GM12878 (cell line): Measurements from ENCODE around the gene NUMBL. TPM values are rescaled to one million over a fixed set of nuclear protein-coding genes. Genes with fewer than 3 reads are reported as not detected.

ENCODE experiments used
- ATAC-seq: fragments of 200-7000 bp; cut with Tn5 transposase; 3 replicates; pipeline ENCODE4 v1.9.1; 2020; ENCODE audit warnings: mild to moderate bottlenecking, moderate library complexity
- BruUV-seq: library from RNA; stranded (reverse); fragments of 400-500 nt; replicated peaks from 2 replicates; lab custom pipeline; 2021; lab: Mats Ljungman, UMichigan
- CTCF ChIA-PET: fragments of 300-600 bp; sonication (Branson Sonifier 250); formaldehyde crosslinking; extraction: SDS; loops from one replicate; lab custom pipeline; 2021; ENCODE audit warnings: inconsistent platforms; lab: Yijun Ruan, JAX
- POLR2A ChIA-PET: fragments of 350-600 bp; formaldehyde crosslinking; extraction: SDS; loops from one replicate; lab custom pipeline; 2021; ENCODE audit warnings: inconsistent platforms; lab: Charles Lee
- RAD21 ChIA-PET: fragments of 300-600 bp; sonication (Branson Sonifier 250); formaldehyde crosslinking; loops from one replicate; lab custom pipeline; 2023; ENCODE audit warnings: antibody characterized with exemption; ENCODE audit not compliant: unreplicated experiment; lab: Charles Lee
- SMC1A ChIA-PET: fragments of 300-600 bp; sonication (Branson Sonifier 250); formaldehyde crosslinking; loops from one replicate; lab custom pipeline; 2023; ENCODE audit not compliant: unreplicated experiment, uncharacterized antibody; lab: Charles Lee
- DNase-seq: peaks from one replicate; pipeline ENCODE4 v3.0.0-alpha.2; 2011; ENCODE audit warnings: low read depth, low spot score
- FAIRE-seq: peaks from 3 replicates; lab custom pipeline; 2011; peaks lifted over from hg19 to GRCh38; lab: Jason Lieb, UNC
- H2AFZ ChIP-seq: 2 replicates; pipeline ENCODE4 v1.6.0; 2011; ENCODE audit warnings: low read depth, low read length, control low read depth; ENCODE audit not compliant: control insufficient read depth
- H3K27ac ChIP-seq: 2 replicates; pipeline ENCODE4 v1.5.1; 2011; ENCODE audit warnings: control low read depth; ENCODE audit not compliant: control insufficient read depth, insufficient read depth
- H3K27me3 ChIP-seq, 2 experiments: replicated peaks in 1 of 2; 2 replicates each; pipeline versions ENCODE4 v1.6.0 to v1.6.1; 2011; ENCODE audit warnings: low read length in 1 of 2; ENCODE audit not compliant: control insufficient read depth in 2 of 2, insufficient read depth in 2 of 2
- H3K36me3 ChIP-seq, 2 experiments: 2 replicates each; pipeline ENCODE4 v1.5.1; 2011; ENCODE audit warnings: low read length in 1 of 2; ENCODE audit not compliant: control insufficient read depth in 2 of 2, insufficient read depth in 2 of 2
- H3K4me1 ChIP-seq: 2 replicates; pipeline ENCODE4 v1.6.1; 2011; ENCODE audit warnings: mild to moderate bottlenecking, low read length, moderate library complexity, mixed read lengths; ENCODE audit not compliant: control insufficient read depth, insufficient read depth
- H3K4me2 ChIP-seq: 2 replicates; pipeline ENCODE4 v1.6.0; 2011; ENCODE audit warnings: control low read depth; ENCODE audit not compliant: control insufficient read depth, insufficient read depth
- H3K4me3 ChIP-seq: fragments of 200-600 bp; sonication (generic); 2 replicates; pipeline ENCODE4 v1.5.1; 2016
- H3K79me2 ChIP-seq: 2 replicates; pipeline ENCODE4 v1.6.0; 2011; ENCODE audit warnings: low read length; ENCODE audit not compliant: control insufficient read depth, insufficient read depth
- H3K9ac ChIP-seq: 2 replicates; pipeline ENCODE4 v1.8.0; 2011; ENCODE audit warnings: low read length, control low read depth, mixed read lengths; ENCODE audit not compliant: control insufficient read depth, insufficient read depth
- H3K9me3 ChIP-seq: replicated peaks from 3 replicates; pipeline ENCODE4 v1.5.1; 2011; ENCODE audit warnings: mild to moderate bottlenecking, low read length; ENCODE audit not compliant: control insufficient read depth, insufficient read depth
- H4K20me1 ChIP-seq: 2 replicates; pipeline ENCODE4 v1.6.0; 2011; ENCODE audit not compliant: control insufficient read depth, insufficient read depth
- CBX5 ChIP-seq: sonication (generic); IDR thresholded peaks from 2 replicates; pipeline ENCODE4 v1.6.1; 2016; ENCODE audit warnings: low read depth, moderate library complexity, mild to moderate bottlenecking, inconsistent platforms
- GATAD2B ChIP-seq: fragments of 450-650 bp; conservative IDR thresholded peaks from 2 replicates; pipeline ENCODE4 v1.6.1; 2017; ENCODE audit warnings: low read depth, mild to moderate bottlenecking, moderate library complexity
- JUND ChIP-seq: IDR thresholded peaks from 2 replicates; pipeline ENCODE4 v1.6.1; 2012; ENCODE audit warnings: low read depth, mild to moderate bottlenecking, low read length, improper control_type of control experiment, moderate library complexity
- MXI1 ChIP-seq: fragments of 150-350 bp; IDR thresholded peaks from 2 replicates; pipeline ENCODE4 v1.6.1; 2011; ENCODE audit warnings: low read depth, mild to moderate bottlenecking, inconsistent platforms, low read length, improper control_type of control experiment
- NR2C1 ChIP-seq: fragments of 450-650 bp; IDR thresholded peaks from 2 replicates; pipeline ENCODE4 v1.6.1; 2017; ENCODE audit warnings: antibody characterized with exemption, mild to moderate bottlenecking, moderate library complexity
- NR2F1 ChIP-seq: fragments of 450-650 bp; conservative IDR thresholded peaks from 2 replicates; pipeline ENCODE4 v1.6.1; 2017; ENCODE audit warnings: mild to moderate bottlenecking
- NRF1 ChIP-seq: conservative IDR thresholded peaks from 2 replicates; pipeline ENCODE4 v1.6.1; 2011; ENCODE audit warnings: mild to moderate bottlenecking, low read depth, low read length, improper control_type of control experiment
- PKNOX1 ChIP-seq: fragments of 450-650 bp; IDR thresholded peaks from 2 replicates; pipeline ENCODE4 v1.6.1; 2016; ENCODE audit warnings: mild to moderate bottlenecking
- RB1 ChIP-seq: fragments of 450-650 bp; formaldehyde crosslinking; IDR thresholded peaks from 2 replicates; pipeline ENCODE4 v1.6.1; 2017; ENCODE audit warnings: mild to moderate bottlenecking, borderline replicate concordance
- SP1 ChIP-seq: IDR thresholded peaks from one replicate; pipeline ENCODE4 v1.6.1; 2011; ENCODE audit warnings: low read depth, low read length
- SREBF2 ChIP-seq: IDR thresholded peaks from 2 replicates; pipeline ENCODE4 v1.6.1; 2012; ENCODE audit warnings: mild to moderate bottlenecking, low read length
- SUPT20H ChIP-seq: IDR thresholded peaks from 2 replicates; pipeline ENCODE4 v1.6.1; 2011; ENCODE audit warnings: low read depth, mild to moderate bottlenecking, low read length, moderate library complexity, borderline replicate concordance; ENCODE audit not compliant: control insufficient read depth
- TAF1 ChIP-seq: IDR thresholded peaks from 2 replicates; pipeline ENCODE4 v1.6.1; 2011; ENCODE audit warnings: mild to moderate bottlenecking, low read depth, low read length, borderline replicate concordance
- YY1 ChIP-seq: IDR thresholded peaks from 2 replicates; pipeline ENCODE4 v1.6.1; 2011; ENCODE audit warnings: low read depth, mild to moderate bottlenecking, low read length
- ZBTB4 ChIP-seq: fragments of 450-650 bp; formaldehyde crosslinking; IDR thresholded peaks from 2 replicates; pipeline ENCODE4 v1.4.0; 2022; ENCODE audit warnings: mild to moderate bottlenecking, moderate library complexity
- ZNF687 ChIP-seq: fragments of 450-650 bp; IDR thresholded peaks from 2 replicates; pipeline ENCODE4 v1.6.1; 2017; ENCODE audit warnings: mild to moderate bottlenecking, moderate library complexity
- WGBS: methylation state at CpG from one replicate; pipeline ENCODE4 v1.1.6; 2016; ENCODE audit warnings: low lambda C conversion rate; ENCODE audit not compliant: insufficient replicate concordance, insufficient coverage; ENCODE audit errors: missing lambda C conversion rate; 5-methylcytosine and 5-hydroxymethylcytosine counted together
- in situ Hi-C: fragments of 300-500 bp; cut with MboI; formaldehyde crosslinking; loops from 9 replicates; pipeline ENCODE4 v1.14.3; 2018; ENCODE audit warnings: mixed read lengths
- intact Hi-C: fragments of 100-400 bp; cut with micrococcal nuclease; formaldehyde crosslinking; loops from one replicate; pipeline ENCODE4 v1.14.2; 2022; ENCODE audit not compliant: unreplicated experiment
- polyA plus RNA-seq, 11 experiments: library from polyadenylated mRNA; depleted of rRNA in 4 of 11; unstranded in 6 of 11; stranded (reverse) in 5 of 11; fragments of >200 nt; fragmentation: Nextera tagmentation in 4 of 11; fragmentation: Illumina TruSeq in 1 of 11; extraction: Ambion mirVana in 4 of 11; extraction: Trizol in 1 of 11; gene quantifications; 1 replicate in 1 of 11; 2 replicates in 10 of 11; pipeline versions ENCODE4 v1.2.1 to v1.2.3, GENCODE V29; 2011 to 2016; ENCODE audit warnings: inconsistent platforms in 2 of 11, missing spikeins in 2 of 11, low read depth in 1 of 11
- total RNA-seq, 4 experiments: library from RNA; depleted of rRNA in 3 of 4; stranded (reverse); fragments of >200 nt in 3 of 4; fragmentation: Illumina TruSeq in 1 of 4; extraction: Trizol in 1 of 4; gene quantifications; 2 replicates each; pipeline versions ENCODE4 v1.2.1 to v1.2.3, GENCODE V29; 2013 to 2021

NUMBL gene
- total and polyA plus RNA-seq, 10 of the 15 experiments (the other 5 are each of a cell fraction or from before 2014, with no cell fraction given): 0.16 to 9.4 (median 1.9) TPM

GRCh38 chr19:40621283-40621682 lies 69.2 kb downstream of the NUMBL start:
- ChIA-PET CTCF (interaction anchor here (0.6 to 3.6 kb wide), 5 partner anchors 12 to 1199 kb away, joined by 3 to 30 read pairs (median 5); no protein-coding TSS in a partner anchor), SMC1A (interaction anchor here (1.2 to 2.2 kb wide), 3 partner anchors 13 to 14 kb away, joined by 4 to 6 read pairs (median 4); no protein-coding TSS in a partner anchor), RAD21 (interaction anchor here (0.7 to 0.8 kb wide), 2 partner anchors 14 to 878 kb away, joined by 3 to 4 read pairs; no protein-coding TSS in a partner anchor), POLR2A (interaction anchor here (0.7 to 1.4 kb wide), 2 partner anchors 16 to 819 kb away, joined by 3 to 4 read pairs; no protein-coding TSS in a partner anchor)
- no peaks in the 10 kb centered on the region; the same call in 2 of the 3 replicates for H3K9me3 ChIP-seq
- no peak for TF ChIP-seq GATAD2B
- TF ChIP-seq JUND: no peak
- no peak for TF ChIP-seq YY1
- TF ChIP-seq SP1: no peak
- TF ChIP-seq ZBTB4 (CRISPR knock-in tag): no peak
- no peak for TF ChIP-seq CBX5
- no peak for TF ChIP-seq NR2C1
- no peak for TF ChIP-seq PKNOX1
- no peak for TF ChIP-seq SREBF2
- no peak for TF ChIP-seq SUPT20H
- TF ChIP-seq NRF1: no peak
- no peak for TF ChIP-seq MXI1
- no peak for TF ChIP-seq NR2F1
- TF ChIP-seq ZNF687: no peak
- no peak for TF ChIP-seq TAF1
- no peak for TF ChIP-seq RB1
- H2AFZ ChIP-seq: no peak overlapping the region
- H3K27me3 ChIP-seq: no peaks in the 10 kb centered on the region
- H3K4me3 ChIP-seq: no peak overlapping the region
- intact Hi-C loops: no loop called here
- no peaks in the 10 kb centered on the region; a peak in 1 of 4 replicates for H3K36me3 ChIP-seq
- no peak overlapping the region for H3K9ac ChIP-seq
- no peaks in the 10 kb centered on the region for H3K79me2 ChIP-seq
- 71% methylated on average over 2 of the region's 2 CpGs for WGBS
- no peak for DNase-seq
- H3K4me2 ChIP-seq: no peak overlapping the region
- in situ Hi-C loops: no loop called here
- H3K4me1 ChIP-seq: peaks cover 7% of the 10 kb centered on the region; the same call in 1 of the 2 replicates
- no TSS peak for BruUV-seq
- no peak for ATAC-seq
- H3K27ac ChIP-seq: no peak overlapping the region
- FAIRE-seq: no peak
- no peaks in the 10 kb centered on the region for H4K20me1 ChIP-seq
